Stimulated activated CD8-positive, alpha-beta memory T cell treated with anti-CD3 and anti-CD28 coated beads, Interleukin-15, amount 100 ng/mL, for 24 hours (primary cell): ENCODE measurements around the gene ZNF99.
"Not testable (repeated sequence)": the region's sequence is repeated elsewhere in the genome, so short reads cannot be mapped to it uniquely, and the experiment has no call there.

ENCODE experiments used
- DNase-seq: peaks from one replicate; pipeline ENCODE4 v3.0.0-alpha.2; 2020; ENCODE audit warnings: low read depth

ZNF99 gene

DNA sequence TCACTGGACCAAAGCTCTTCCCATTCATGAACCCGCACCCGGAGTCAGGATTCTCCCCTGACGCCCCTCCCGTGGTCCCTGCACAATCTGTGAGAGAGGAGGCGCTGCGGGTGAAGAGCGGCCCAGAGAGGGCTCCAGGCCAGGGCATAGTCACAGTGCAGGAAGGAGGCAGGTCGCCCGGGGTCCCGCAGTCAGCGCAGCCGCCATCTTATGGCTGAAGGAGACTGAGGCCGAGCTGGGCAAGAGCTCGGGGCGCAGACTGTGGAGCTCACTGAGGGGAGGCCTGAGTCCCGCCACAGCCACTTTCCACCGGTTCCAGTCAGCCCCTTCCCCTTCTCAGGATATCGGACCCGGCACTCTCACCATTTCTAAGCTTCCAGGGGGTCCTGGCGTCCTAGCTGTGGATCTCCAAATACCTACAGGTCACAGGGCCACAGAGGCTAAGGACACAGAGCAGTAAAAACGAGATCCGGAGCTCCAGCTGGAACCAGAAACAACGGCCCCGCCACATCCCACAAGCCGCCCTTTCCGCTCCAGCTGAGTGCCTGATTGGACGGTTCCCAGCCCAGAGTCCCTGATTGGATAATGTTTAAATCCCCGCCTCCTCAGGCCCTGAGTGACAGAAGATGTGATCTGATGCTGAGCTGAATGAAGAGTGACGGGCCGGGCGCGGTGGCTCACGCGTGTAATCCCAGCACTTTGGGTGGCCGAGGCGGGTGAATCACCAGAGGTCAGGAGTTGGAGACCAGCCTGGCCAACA is at the start of gene ZNF99:
ZNF99 (minus strand) TSS at position 501 of the 760 bp plus-strand sequence; CDS start at position 366, 135 bp downstream.
- no peak for DNase-seq

GRCh38 chr19:22832031-22832762 is 48.2 kb upstream of the ZNF99 start, which contains the start of gene ZNF723:
Gene ZNF723 (plus strand): TSS chr19:22832291. CDS start chr19:22832380, 89 bp downstream.
- no peak for DNase-seq

- DNase-seq = no peak
These were observed 47.3 kb upstream of the ZNF99 start for GRCh38 chr19:22831211-22831610.

DNA sequence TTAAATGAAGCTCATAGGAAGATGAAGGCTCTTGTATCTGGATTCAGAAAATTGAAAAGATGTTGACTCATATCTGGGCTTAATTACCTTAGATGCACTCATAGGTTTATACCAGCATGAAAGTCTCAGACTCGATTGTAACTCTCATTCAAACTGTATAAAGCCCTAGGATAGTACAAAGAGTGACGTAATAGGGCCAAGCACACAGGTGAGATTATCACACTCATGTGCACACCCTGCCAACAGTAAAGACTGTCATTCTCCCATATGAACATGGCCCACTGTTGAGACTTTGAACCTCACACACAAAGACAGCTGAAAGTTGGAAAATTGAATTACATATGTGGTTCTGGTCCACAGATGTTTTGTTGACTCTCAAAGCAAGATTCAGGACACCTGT is 30.2 kb upstream of the ZNF99 start:
- DNase-seq = no peak

DNA sequence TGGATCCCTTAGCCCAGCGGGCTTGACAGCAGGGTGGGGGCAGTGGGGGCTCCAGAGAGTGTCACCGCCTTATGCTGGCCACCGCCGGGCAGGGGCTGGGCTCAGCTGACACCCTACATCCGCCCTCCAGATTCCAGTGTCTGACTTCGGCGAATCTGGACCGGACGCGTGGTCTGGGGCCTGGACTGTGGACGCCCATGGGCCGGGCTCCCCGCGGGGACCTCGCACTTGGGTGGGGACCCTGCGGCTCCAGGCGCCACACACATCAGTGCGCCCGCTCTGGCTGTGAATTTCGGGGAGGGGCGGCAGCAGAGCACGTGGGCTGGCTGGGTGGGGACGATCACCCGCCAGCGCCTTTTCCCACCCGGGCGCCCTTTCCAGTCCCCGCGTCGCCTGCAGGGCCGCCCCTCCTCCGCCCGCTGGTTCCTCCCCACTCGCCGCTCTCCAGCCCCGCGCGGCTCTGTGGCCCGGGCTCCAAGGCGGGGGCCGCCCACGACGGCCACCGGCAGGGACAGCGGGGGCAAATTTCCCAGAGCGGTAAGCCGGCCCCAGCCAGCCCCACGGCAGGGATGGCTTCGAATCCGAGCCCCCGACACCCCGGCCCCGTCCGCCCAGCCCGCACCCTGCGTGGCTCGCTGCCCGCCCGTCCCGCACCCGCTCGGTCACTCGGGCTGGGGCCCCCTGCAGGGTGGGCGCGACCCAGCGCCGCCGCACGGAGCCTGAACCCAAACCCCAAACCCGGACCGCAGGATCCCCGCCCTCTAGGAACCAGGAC is 23.3 kb upstream of the ZNF99 start:
- no peak for DNase-seq

DNA sequence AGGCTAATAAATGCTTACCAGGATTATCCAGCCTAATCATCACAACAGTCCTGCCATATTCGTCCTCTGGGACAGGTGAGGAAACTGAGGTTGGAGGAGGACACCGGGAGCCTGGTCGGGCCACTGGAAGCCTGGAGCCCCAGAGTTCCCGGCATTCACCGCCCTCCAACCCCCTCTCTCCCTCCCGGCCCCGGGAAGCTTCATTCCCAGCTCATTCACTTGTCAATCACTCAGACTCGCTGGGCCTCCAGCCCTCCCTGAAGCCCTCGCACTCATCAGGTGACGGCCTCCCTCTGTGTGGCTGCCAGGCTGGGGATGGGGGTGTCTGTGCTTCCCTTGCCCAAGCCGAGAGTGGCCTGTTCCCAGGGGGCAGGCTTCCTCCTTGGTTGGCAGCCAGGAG is 22.5 kb upstream of the ZNF99 start:
- no peak for DNase-seq

GRCh38 chr19:22797040-22797439 is 13.1 kb upstream of the ZNF99 start:
- DNase-seq = no peak

GRCh38 chr19:22792863-22793262 is 8.9 kb upstream of the ZNF99 start:
- not testable (repeated sequence) for DNase-seq

GRCh38 chr19:22735911-22736645 is 47.9 kb downstream of the ZNF99 start:
- no peak for DNase-seq

GRCh38 chr19:22733691-22734090 is 50.3 kb downstream of the ZNF99 start:
- DNase-seq = no peak

- DNase-seq = not testable (repeated sequence)
These were observed 55.7 kb downstream of the ZNF99 start for GRCh38 chr19:22728214-22728613.

- DNase-seq = not testable (repeated sequence)
These were observed 62.4 kb downstream of the ZNF99 start for GRCh38 chr19:22721533-22721932.

DNA sequence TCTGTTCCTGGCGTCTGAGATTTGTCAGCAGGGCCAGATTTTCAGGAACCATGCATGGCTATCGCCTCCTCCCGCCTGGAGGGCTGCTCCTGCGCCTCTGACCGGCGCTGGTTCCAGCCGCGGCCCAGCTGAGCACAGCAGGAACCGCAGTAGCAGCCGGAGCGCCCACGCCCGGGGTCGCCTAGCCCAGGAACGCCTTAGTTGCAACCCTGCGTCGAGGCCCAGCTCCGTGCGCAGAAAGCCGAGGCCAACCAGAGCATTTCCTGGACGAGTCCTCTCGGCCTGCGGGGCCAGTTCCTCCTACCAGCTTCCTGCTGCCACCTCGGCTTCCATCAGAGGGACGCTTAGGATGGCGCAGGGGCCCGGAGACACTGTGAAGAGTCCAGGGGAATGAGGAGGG is 75.0 kb downstream of the ZNF99 start:
- DNase-seq = no peak

DNA sequence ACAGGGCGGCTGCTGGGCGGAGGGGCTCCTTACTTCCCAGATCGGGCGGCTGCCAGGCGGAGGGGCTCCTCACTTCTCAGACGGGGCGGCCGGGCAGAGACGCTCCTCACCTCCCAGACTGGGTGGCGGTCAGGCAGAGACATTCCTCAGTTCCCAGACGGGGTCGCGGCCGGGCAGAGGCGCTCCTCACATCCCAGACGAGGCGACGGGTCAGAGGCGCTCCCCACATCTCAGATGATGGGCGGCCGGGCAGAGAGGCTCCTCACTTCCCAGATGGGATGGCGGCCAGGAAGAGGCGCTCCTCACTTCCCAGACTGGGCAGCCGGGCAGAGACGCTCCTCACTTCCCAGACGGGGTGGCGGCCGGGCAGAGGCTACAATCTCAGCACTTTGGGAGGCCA is 80.9 kb downstream of the ZNF99 start:
- not testable (repeated sequence) for DNase-seq

- DNase-seq = not testable (repeated sequence)
These were observed 81.3 kb downstream of the ZNF99 start for GRCh38 chr19:22702661-22703060.
